B cell (primary cell): ENCODE results near the gene ZNF662. TPM values are rescaled to one million over a fixed set of nuclear protein-coding genes. Genes with fewer than 3 reads are reported as not detected.

Experiments
- ATAC-seq: fragments of 200-7000 bp; cut with Tn5 transposase; one replicate; pipeline ENCODE4 v1.10.0; 2021; ENCODE audit warnings: low read depth, mild to moderate bottlenecking, moderate number of reproducible peaks, moderate library complexity
- CTCF ChIA-PET: fragments of 350-600 bp; sonication (Branson Sonifier 250); formaldehyde crosslinking; loops from one replicate; lab custom pipeline; 2021; ENCODE audit warnings: antibody characterized with exemption, inconsistent platforms; lab: Charles Lee
- POLR2A ChIA-PET: fragments of 350-600 bp; sonication (Branson Sonifier 250); formaldehyde crosslinking; loops from one replicate; lab custom pipeline; 2021; ENCODE audit warnings: antibody characterized with exemption; lab: Charles Lee
- DNase-seq: peaks from one replicate; pipeline ENCODE4 v3.0.0; 2013
- H2AFZ ChIP-seq: 2 replicates; pipeline ENCODE4 v1.6.1; 2012; ENCODE audit warnings: mild to moderate bottlenecking, low read depth, low read length; ENCODE audit not compliant: insufficient read depth, poor library complexity, severe bottlenecking
- H3K27ac ChIP-seq, 2 donors: 1 replicate in 1 of 2; 2 replicates in 1 of 2; pipeline ENCODE4 v1.5.1; 2012 to 2013; ENCODE audit warnings: low read length in 2 of 2, mild to moderate bottlenecking in 2 of 2, moderate library complexity in 1 of 2
- H3K27me3 ChIP-seq, 4 experiments: fragments of 200-600 bp in 1 of 4; sonication (generic) in 1 of 4; replicated peaks in 1 of 4; 1 replicate in 2 of 4; 2 replicates in 2 of 4; pipeline versions ENCODE4 v1.6.1 to v1.7.0; 2013 to 2016; ENCODE audit warnings: low read length in 3 of 4, mild to moderate bottlenecking in 2 of 4, mixed read lengths in 1 of 4, moderate library complexity in 1 of 4; ENCODE audit not compliant: insufficient read depth in 4 of 4, control insufficient read depth in 3 of 4; ENCODE audit errors: control extremely low read depth in 1 of 4
- H3K36me3 ChIP-seq, 2 experiments: replicated peaks in 1 of 2; 1 replicate in 1 of 2; 2 replicates in 1 of 2; pipeline versions ENCODE4 v1.6.1 to v1.7.1; 2013; ENCODE audit warnings: low read length in 1 of 2; ENCODE audit not compliant: insufficient read depth in 2 of 2, control insufficient read depth in 1 of 2; ENCODE audit errors: control extremely low read depth in 1 of 2, extremely low read depth in 1 of 2
- H3K4me1 ChIP-seq, 2 donors: fragments of 200-600 bp in 1 of 2; sonication (generic) in 1 of 2; 1 replicate in 1 of 2; 2 replicates in 1 of 2; pipeline versions ENCODE4 v1.5.1 to v1.6.1; 2013 to 2017; ENCODE audit warnings: low read length in 2 of 2; ENCODE audit not compliant: control insufficient read depth in 2 of 2, insufficient read depth in 2 of 2
- H3K4me2 ChIP-seq: replicated peaks from 2 replicates; pipeline ENCODE3; 2012; ENCODE audit warnings: mild to moderate bottlenecking, low read depth, low read length; ENCODE audit not compliant: poor library complexity, severe bottlenecking
- H3K4me3 ChIP-seq, 5 experiments: fragments of 200-600 bp in 1 of 5; sonication (generic) in 1 of 5; 1 replicate in 3 of 5; 2 replicates in 2 of 5; pipeline versions ENCODE4 v1.5.1 to v1.7.0; 2011 to 2016; ENCODE audit warnings: low read length in 4 of 5, mild to moderate bottlenecking in 4 of 5, low read depth in 2 of 5, control low read depth in 1 of 5, moderate library complexity in 1 of 5; ENCODE audit not compliant: insufficient read depth in 1 of 5; ENCODE audit errors: control extremely low read depth in 1 of 5, extremely low read depth in 1 of 5
- H3K79me2 ChIP-seq: fragments of 200-600 bp; sonication (generic); one replicate; pipeline ENCODE4 v1.6.0; 2016; ENCODE audit warnings: low read length; ENCODE audit not compliant: control insufficient read depth, insufficient read depth
- H3K9ac ChIP-seq: fragments of 200-600 bp; sonication (generic); 2 replicates; pipeline ENCODE4 v1.6.1; 2017; ENCODE audit warnings: mild to moderate bottlenecking, low read length, moderate library complexity
- H3K9me3 ChIP-seq, 3 donors: one replicate each; pipeline versions ENCODE4 v1.6.1 to v1.7.1; 2013; ENCODE audit warnings: low read length in 2 of 3; ENCODE audit not compliant: control insufficient read depth in 2 of 3, insufficient read depth in 1 of 3; ENCODE audit errors: control extremely low read depth in 1 of 3
- H4K20me1 ChIP-seq: 2 replicates; pipeline ENCODE4 v1.6.0; 2012; ENCODE audit warnings: mild to moderate bottlenecking, low read length; ENCODE audit not compliant: insufficient read depth, control insufficient read depth, poor library complexity, severe bottlenecking
- H3K27ac Mint-ChIP-seq: one replicate; pipeline ENCODE4 v1.8.0; 2021; ENCODE audit warnings: mixed read lengths
- H3K27me3 Mint-ChIP-seq: one replicate; pipeline ENCODE4 v1.8.0; 2021; ENCODE audit warnings: mixed read lengths
- H3K4me1 Mint-ChIP-seq: one replicate; pipeline ENCODE4 v1.8.0; 2021; ENCODE audit warnings: mixed read lengths
- H3K4me3 Mint-ChIP-seq: one replicate; pipeline ENCODE4 v1.8.0; 2021; ENCODE audit warnings: mixed read lengths
- H3K9me3 Mint-ChIP-seq: one replicate; pipeline ENCODE4 v1.8.0; 2022; ENCODE audit warnings: mixed read lengths; ENCODE audit not compliant: insufficient read depth
- EZH2 ChIP-seq: IDR thresholded peaks from 2 replicates; pipeline ENCODE4 v1.6.1; 2012; ENCODE audit warnings: borderline replicate concordance, low read depth, mild to moderate bottlenecking, moderate library complexity, low read length; ENCODE audit not compliant: insufficient read depth, poor library complexity, severe bottlenecking
- WGBS: methylation state at CpG from one replicate; pipeline ENCODE4 v1.1.5; 2013; ENCODE audit warnings: missing lambda C conversion rate; ENCODE audit not compliant: insufficient coverage; 5-methylcytosine and 5-hydroxymethylcytosine counted together
- intact Hi-C: fragments of 100-400 bp; cut with micrococcal nuclease; formaldehyde crosslinking; loops from one replicate; pipeline ENCODE4 v1.10.0; 2022
- polyA minus RNA-seq: library from RNA; depleted of rRNA, polyadenylated mRNA; stranded (reverse); fragments of >200 nt; gene quantifications from 2 replicates; pipeline ENCODE4 v1.2.3, GENCODE V29; 2012
- polyA plus RNA-seq: library from polyadenylated mRNA; depleted of rRNA; stranded (reverse); fragments of >200 nt; gene quantifications from 2 replicates; pipeline ENCODE4 v1.2.3, GENCODE V29; 2012
- total RNA-seq, 2 donors: library from RNA; stranded (reverse); fragments of 120-200 nt in 1 of 2; gene quantifications; 1 replicate in 1 of 2; 2 replicates in 1 of 2; pipeline versions ENCODE4 v1.2.3 to v1.2.4, GENCODE V29; 2013 to 2022
- TF ChIP-seq, protein P1 (sequence below): fragments of 200-600 bp; IDR thresholded peaks from one replicate; pipeline ENCODE4 v1.8.0; 2022; ENCODE audit warnings: antibody characterized with exemption, mild to moderate bottlenecking

Gene ZNF662
- total RNA-seq (0.34 and 0.42 TPM in 2 replicates), polyA plus RNA-seq (0.12 and 0.22 TPM in 2 replicates), polyA minus RNA-seq (0.07 TPM in 1 of 2 replicates, not detected in the other)
- 0.37 TPM for total RNA-seq (2013)

DNA sequence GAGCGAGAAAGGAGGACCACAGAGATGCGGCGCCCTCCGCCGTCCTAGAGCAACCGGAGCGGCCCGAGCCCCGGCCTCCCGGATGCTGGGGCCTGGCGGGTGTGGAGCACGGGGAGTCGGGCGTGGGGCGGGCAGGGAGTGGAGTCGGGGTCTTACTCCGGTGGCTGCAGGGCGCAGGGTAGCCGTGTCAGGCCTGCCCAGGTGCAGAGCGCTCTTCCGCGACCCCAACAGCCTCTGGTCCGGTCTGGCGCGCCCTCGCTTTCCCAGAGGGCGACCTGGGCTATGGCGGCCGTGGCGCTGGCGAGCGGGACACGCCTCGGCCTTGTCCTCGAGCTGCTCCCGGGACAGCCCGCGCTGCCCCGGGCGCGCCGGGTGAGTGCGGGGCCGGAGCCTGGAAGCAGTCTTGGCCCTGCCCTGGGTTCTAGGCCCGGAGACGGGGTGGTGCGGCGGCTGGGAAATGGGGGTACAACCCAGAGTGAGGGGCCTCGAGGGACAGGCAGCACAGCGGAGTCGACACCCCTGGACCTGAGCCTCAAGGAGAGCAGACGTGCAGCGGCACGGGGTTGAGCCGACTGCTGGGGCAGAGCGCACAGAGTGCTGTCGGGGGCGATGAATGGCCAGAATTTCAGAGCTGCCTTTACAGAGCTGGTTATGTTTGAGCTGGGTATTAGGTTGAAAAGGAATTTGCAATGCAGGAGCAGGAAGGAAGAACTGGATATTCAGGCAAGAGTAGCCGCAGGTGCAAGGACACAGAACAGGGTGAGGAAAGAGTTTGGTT is at the start of gene ZNF662:
Gene ZNF662 (plus strand): TSS at position 73 of the 778 bp plus-strand sequence. CDS start 1,973 bp downstream, outside the sequence.
- peak within 1 kb of the TSS; percentile 60 for H2AFZ ChIP-seq
- H3K4me3 ChIP-seq, result peak within 1 kb of the TSS in 3 of 5 experiments; percentile 14 to 33 (median 25)
- H3K27ac ChIP-seq, result no peak within 1 kb of the TSS
- peak within 1 kb of the TSS; percentile 70 for H3K4me3 Mint-ChIP-seq
- no peaks in the 10 kb centered on the region for H4K20me1 ChIP-seq
- H3K27me3 ChIP-seq, result peaks cover 0 to 43% (median 17%) of the 10 kb centered on the region in 4 experiments
- peak within 1 kb of the TSS; percentile 66 for H3K4me2 ChIP-seq
- no peak within 1 kb of the TSS for H3K27ac Mint-ChIP-seq
- DNase-seq (no peak), ATAC-seq (no peak)
- H3K27me3 Mint-ChIP-seq, result peaks cover 64% of the 10 kb centered on the region
- intact Hi-C loops, result no loop called here
- TF ChIP-seq, protein P1, sequence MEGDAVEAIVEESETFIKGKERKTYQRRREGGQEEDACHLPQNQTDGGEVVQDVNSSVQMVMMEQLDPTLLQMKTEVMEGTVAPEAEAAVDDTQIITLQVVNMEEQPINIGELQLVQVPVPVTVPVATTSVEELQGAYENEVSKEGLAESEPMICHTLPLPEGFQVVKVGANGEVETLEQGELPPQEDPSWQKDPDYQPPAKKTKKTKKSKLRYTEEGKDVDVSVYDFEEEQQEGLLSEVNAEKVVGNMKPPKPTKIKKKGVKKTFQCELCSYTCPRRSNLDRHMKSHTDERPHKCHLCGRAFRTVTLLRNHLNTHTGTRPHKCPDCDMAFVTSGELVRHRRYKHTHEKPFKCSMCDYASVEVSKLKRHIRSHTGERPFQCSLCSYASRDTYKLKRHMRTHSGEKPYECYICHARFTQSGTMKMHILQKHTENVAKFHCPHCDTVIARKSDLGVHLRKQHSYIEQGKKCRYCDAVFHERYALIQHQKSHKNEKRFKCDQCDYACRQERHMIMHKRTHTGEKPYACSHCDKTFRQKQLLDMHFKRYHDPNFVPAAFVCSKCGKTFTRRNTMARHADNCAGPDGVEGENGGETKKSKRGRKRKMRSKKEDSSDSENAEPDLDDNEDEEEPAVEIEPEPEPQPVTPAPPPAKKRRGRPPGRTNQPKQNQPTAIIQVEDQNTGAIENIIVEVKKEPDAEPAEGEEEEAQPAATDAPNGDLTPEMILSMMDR, result no peak
- no peak for TF ChIP-seq EZH2
- WGBS, result 6% methylated on average over 59 of the region's 59 CpGs
- peaks cover 7 to 15% of the 10 kb centered on the region in 2 donors for H3K4me1 ChIP-seq
- no peaks in the 10 kb centered on the region for H3K36me3 ChIP-seq
- H3K9me3 Mint-ChIP-seq, result peaks cover 8% of the 10 kb centered on the region
- ChIA-PET CTCF (no interaction called here), POLR2A (no interaction called here)
- H3K9me3 ChIP-seq, result peaks cover 0 to 19% (median 0%) of the 10 kb centered on the region in 3 donors
- no peaks in the 10 kb centered on the region for H3K79me2 ChIP-seq
- H3K9ac ChIP-seq, result peak within 1 kb of the TSS; percentile 37
- peaks cover 9% of the 10 kb centered on the region for H3K4me1 Mint-ChIP-seq

DNA sequence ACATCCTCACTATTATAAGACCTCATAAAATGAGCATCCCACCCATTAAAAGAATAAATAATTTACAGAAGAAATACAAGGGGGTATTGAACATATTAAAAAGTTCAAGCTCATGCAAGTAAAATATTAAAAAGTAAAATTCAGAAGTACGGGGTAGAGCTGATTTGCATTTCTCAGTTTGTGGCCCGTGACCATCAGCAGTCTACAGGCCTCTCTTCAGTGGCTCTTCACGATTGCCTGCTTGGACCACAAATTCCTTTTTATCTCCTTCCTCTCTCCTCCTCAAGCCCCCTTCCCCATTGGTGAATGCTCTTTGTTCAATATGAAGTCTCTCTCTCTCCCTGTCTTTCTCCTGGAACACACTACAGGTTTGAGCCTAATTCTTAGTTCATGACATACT is 49.4 kb upstream of the ZNF662 start:
- no peaks in the 10 kb centered on the region for H3K9me3 ChIP-seq
- Mint-ChIP-seq H3K27ac (no peak overlapping the region), H3K27me3 (peaks cover 12% of the 10 kb centered on the region), H3K4me3 (no peak overlapping the region), H3K9me3 (no peaks in the 10 kb centered on the region), H3K4me1 (peaks cover 21% of the 10 kb centered on the region)
- H3K27me3 ChIP-seq, result no peaks in the 10 kb centered on the region
- POLR2A ChIA-PET, result no interaction called here
- ATAC-seq (no peak), DNase-seq (peak; percentile 16)
- peaks cover 12% of the 10 kb centered on the region in 2 donors for H3K4me1 ChIP-seq
- no peaks in the 10 kb centered on the region for H3K79me2 ChIP-seq
- 6% methylated on average over 3 of the region's 3 CpGs for WGBS
- no peak for TF ChIP-seq EZH2
- TF ChIP-seq, protein P1, result no peak
- H2AFZ ChIP-seq, result no peak overlapping the region
- H3K4me3 ChIP-seq, result no peak overlapping the region
- intact Hi-C loops, result no loop called here
- H3K36me3 ChIP-seq, result no peaks in the 10 kb centered on the region
- CTCF ChIA-PET, result interaction anchor here (1.9 kb wide), 1 partner anchor 17 kb away, joined by 6 read pairs; no protein-coding TSS in a partner anchor
- H3K27ac ChIP-seq, result no peak overlapping the region
- peak overlapping the region; percentile 18 for H3K4me2 ChIP-seq
- no peaks in the 10 kb centered on the region for H4K20me1 ChIP-seq
- H3K9ac ChIP-seq, result no peak overlapping the region
